OCI-LY1 (cell line): Measurements from ENCODE around the gene SMYD2.

Source experiments
- H2AFZ ChIP-seq: fragments of 200-600 bp; sonication (generic), shearing (Covaris generic); 2 replicates; pipeline ENCODE4 v1.6.0; 2014; ENCODE audit warnings: antibody characterized with exemption, mild to moderate bottlenecking, low read length
- H3F3A ChIP-seq: fragments of 200-600 bp; sonication (generic), shearing (Covaris generic); 2 replicates; pipeline ENCODE4 v1.6.0; 2014; ENCODE audit warnings: mild to moderate bottlenecking, antibody characterized with exemption, low read length, moderate library complexity; ENCODE audit not compliant: insufficient read depth
- H3K27ac ChIP-seq: fragments of 200-600 bp; sonication (generic); 2 replicates; pipeline ENCODE4 v1.5.1; 2014; ENCODE audit warnings: low read length, mixed run types, mild to moderate bottlenecking, low read depth; ENCODE audit not compliant: poor library complexity, severe bottlenecking
- H3K27me3 ChIP-seq: fragments of 200-600 bp; sonication (generic); 2 replicates; pipeline ENCODE4 v1.6.0; 2014; ENCODE audit warnings: antibody characterized with exemption, mild to moderate bottlenecking, low read length, moderate library complexity; ENCODE audit not compliant: insufficient read depth
- H3K36me3 ChIP-seq: fragments of 200-600 bp; sonication (generic); 2 replicates; pipeline ENCODE4 v1.6.1; 2014; ENCODE audit warnings: mild to moderate bottlenecking, antibody characterized with exemption, low read length, moderate library complexity, mixed read lengths; ENCODE audit not compliant: insufficient read depth
- H3K4me1 ChIP-seq: fragments of 200-600 bp; sonication (generic); 2 replicates; pipeline ENCODE4 v1.5.1; 2014; ENCODE audit warnings: mild to moderate bottlenecking, low read length, moderate library complexity; ENCODE audit not compliant: insufficient read depth, severe bottlenecking
- H3K4me2 ChIP-seq: fragments of 200-600 bp; sonication (generic), shearing (Covaris generic); 2 replicates; pipeline ENCODE4 v1.6.1; 2014; ENCODE audit warnings: low read length
- H3K4me3 ChIP-seq: fragments of 200-600 bp; sonication (generic); 2 replicates; pipeline ENCODE4 v1.5.1; 2014; ENCODE audit warnings: low read length, low read depth, mild to moderate bottlenecking, mixed read lengths; ENCODE audit not compliant: poor library complexity, severe bottlenecking
- H3K79me2 ChIP-seq: fragments of 200-600 bp; shearing (Covaris generic); 2 replicates; pipeline ENCODE4 v1.6.1; 2016; ENCODE audit warnings: mixed run types, low read length, mixed read lengths; ENCODE audit not compliant: insufficient read depth
- H3K9ac ChIP-seq: fragments of 200-600 bp; sonication (generic), shearing (Covaris generic); 2 replicates; pipeline ENCODE4 v1.6.1; 2014; ENCODE audit warnings: mild to moderate bottlenecking, low read length, mixed read lengths
- H3K9me2 ChIP-seq: fragments of 200-600 bp; sonication (generic), shearing (Covaris generic); 2 replicates; pipeline ENCODE4 v1.6.1; 2014; ENCODE audit warnings: low read depth, mild to moderate bottlenecking, low read length, mixed read lengths
- H3K9me3 ChIP-seq: fragments of 200-600 bp; shearing (Covaris generic); 2 replicates; pipeline ENCODE4 v1.6.1; 2014; ENCODE audit warnings: low read length, mixed read lengths
- H4K20me1 ChIP-seq: fragments of 200-600 bp; sonication (generic), shearing (Covaris generic); 2 replicates; pipeline ENCODE4 v1.6.0; 2016; ENCODE audit warnings: mild to moderate bottlenecking, low read length; ENCODE audit not compliant: insufficient read depth
- EZH2 ChIP-seq: fragments of 200-600 bp; sonication (generic), shearing (Covaris generic); IDR thresholded peaks from 2 replicates; pipeline ENCODE4 v1.8.0; 2017; ENCODE audit warnings: borderline replicate concordance, mixed run types, mild to moderate bottlenecking, antibody characterized with exemption, low read length, moderate library complexity, mixed read lengths
- TF ChIP-seq, protein P1 (sequence below): fragments of 200-600 bp; sonication (generic), shearing (Covaris generic); IDR thresholded peaks from 2 replicates; pipeline ENCODE4 v1.5.1; 2017; ENCODE audit warnings: mild to moderate bottlenecking, antibody characterized with exemption, low read length, moderate library complexity, mixed read lengths

SMYD2 gene

DNA sequence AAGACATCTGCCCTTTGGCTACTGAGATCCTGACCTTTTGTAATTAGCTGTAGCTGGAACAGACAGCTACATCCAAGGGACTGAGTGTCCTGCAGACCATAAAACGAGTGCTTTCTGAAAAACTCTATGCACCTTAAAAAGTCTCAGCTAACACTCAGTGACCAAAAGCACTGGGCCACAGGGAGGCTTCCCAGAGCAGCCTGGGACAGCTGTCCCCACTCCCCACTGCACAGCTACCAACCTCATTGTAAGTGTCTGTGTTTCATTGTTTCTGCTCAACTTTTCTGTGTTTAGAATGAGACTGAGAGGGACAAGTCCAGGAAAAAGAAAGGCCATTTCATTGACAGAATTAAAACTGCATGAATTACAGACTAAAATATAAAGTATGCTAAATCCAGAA is 80.7 kb downstream of the SMYD2 start:
- no peaks in the 10 kb centered on the region for H3F3A ChIP-seq
- H3K4me2 ChIP-seq = no peak overlapping the region
- TF ChIP-seq, protein P1, sequence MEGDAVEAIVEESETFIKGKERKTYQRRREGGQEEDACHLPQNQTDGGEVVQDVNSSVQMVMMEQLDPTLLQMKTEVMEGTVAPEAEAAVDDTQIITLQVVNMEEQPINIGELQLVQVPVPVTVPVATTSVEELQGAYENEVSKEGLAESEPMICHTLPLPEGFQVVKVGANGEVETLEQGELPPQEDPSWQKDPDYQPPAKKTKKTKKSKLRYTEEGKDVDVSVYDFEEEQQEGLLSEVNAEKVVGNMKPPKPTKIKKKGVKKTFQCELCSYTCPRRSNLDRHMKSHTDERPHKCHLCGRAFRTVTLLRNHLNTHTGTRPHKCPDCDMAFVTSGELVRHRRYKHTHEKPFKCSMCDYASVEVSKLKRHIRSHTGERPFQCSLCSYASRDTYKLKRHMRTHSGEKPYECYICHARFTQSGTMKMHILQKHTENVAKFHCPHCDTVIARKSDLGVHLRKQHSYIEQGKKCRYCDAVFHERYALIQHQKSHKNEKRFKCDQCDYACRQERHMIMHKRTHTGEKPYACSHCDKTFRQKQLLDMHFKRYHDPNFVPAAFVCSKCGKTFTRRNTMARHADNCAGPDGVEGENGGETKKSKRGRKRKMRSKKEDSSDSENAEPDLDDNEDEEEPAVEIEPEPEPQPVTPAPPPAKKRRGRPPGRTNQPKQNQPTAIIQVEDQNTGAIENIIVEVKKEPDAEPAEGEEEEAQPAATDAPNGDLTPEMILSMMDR = no peak
- no peak for TF ChIP-seq EZH2
- H3K9me2 ChIP-seq = no peaks in the 10 kb centered on the region
- no peaks in the 10 kb centered on the region for H3K4me1 ChIP-seq
- no peaks in the 10 kb centered on the region for H3K36me3 ChIP-seq
- no peaks in the 10 kb centered on the region for H4K20me1 ChIP-seq
- no peak overlapping the region for H3K4me3 ChIP-seq
- no peak overlapping the region for H3K27ac ChIP-seq
- no peak overlapping the region for H2AFZ ChIP-seq
- no peaks in the 10 kb centered on the region for H3K27me3 ChIP-seq
- no peak overlapping the region for H3K9ac ChIP-seq
- H3K9me3 ChIP-seq = no peaks in the 10 kb centered on the region
- H3K79me2 ChIP-seq = no peaks in the 10 kb centered on the region

DNA sequence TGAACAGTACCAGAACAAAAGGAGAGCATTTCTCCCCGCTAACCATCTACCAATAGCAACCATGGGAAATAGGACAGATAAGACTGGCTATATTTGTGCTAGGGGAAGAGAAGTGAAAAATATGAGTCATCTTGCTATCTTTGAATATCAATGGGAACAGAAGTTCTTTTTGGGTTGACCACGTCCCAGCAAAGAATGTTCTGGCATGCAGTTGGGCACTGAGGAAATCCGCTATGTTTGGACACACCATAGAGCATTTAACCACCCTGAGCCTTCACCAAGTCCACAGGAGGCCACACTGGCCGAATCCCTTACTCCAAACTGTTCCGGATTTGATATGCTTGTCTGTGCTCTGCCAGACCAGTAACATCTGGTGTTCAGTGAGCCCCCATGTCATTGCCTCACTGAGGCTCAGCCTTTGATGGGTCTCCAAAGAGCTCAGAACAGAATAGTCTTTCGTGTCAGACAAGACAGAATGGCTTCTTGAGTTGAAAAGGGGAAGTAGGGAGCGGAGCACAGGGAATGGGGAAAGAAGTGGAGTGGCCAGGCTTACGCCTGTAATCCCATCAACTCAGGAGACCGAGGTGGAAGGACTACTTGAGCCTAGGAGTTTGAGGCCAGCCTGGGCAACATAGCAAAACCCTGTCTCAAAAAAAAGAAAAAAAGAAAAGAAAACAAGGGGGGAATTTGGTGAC is 81.4 kb downstream of the SMYD2 start:
- Histone ChIP-seq H3K4me2 (no peak overlapping the region), H3K9me2 (no peaks in the 10 kb centered on the region), H3K9ac (no peak overlapping the region), H3K79me2 (no peaks in the 10 kb centered on the region), H3F3A (no peaks in the 10 kb centered on the region), H3K4me3 (no peak overlapping the region), H3K27me3 (no peaks in the 10 kb centered on the region), H3K27ac (no peak overlapping the region), H3K9me3 (no peaks in the 10 kb centered on the region), H3K4me1 (no peaks in the 10 kb centered on the region), H3K36me3 (no peaks in the 10 kb centered on the region), H4K20me1 (no peaks in the 10 kb centered on the region), H2AFZ (no peak overlapping the region)
- no peak for TF ChIP-seq EZH2
- TF ChIP-seq, protein P1 = no peak

DNA sequence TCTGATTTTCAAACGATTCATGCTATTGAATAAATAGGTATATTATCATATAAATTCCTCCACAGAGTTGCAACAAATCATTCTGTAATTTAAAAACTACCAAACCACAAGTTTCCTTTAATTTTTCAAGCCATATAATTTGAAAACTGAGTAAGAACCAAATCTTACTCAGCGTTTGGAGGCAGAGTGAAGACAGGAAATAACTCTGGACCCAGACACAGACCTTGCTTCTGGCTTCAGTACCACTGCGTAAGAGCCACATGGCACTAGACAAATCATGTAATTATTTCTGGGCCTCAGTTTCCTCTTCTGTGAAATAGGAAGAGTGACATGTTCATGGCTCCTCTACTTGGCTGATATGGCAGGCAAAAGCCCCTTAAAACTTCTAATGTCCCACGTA is 82.4 kb downstream of the SMYD2 start:
- no peak overlapping the region for H3K4me2 ChIP-seq
- H3K9ac ChIP-seq = no peak overlapping the region
- H3F3A ChIP-seq = no peaks in the 10 kb centered on the region
- H3K36me3 ChIP-seq = no peaks in the 10 kb centered on the region
- no peaks in the 10 kb centered on the region for H3K9me2 ChIP-seq
- H3K79me2 ChIP-seq = no peaks in the 10 kb centered on the region
- H3K9me3 ChIP-seq = no peaks in the 10 kb centered on the region
- no peaks in the 10 kb centered on the region for H4K20me1 ChIP-seq
- H2AFZ ChIP-seq = no peak overlapping the region
- no peak overlapping the region for H3K4me3 ChIP-seq
- no peak for TF ChIP-seq EZH2
- TF ChIP-seq, protein P1 = no peak
- no peaks in the 10 kb centered on the region for H3K27me3 ChIP-seq
- H3K27ac ChIP-seq = no peak overlapping the region
- H3K4me1 ChIP-seq = no peaks in the 10 kb centered on the region
